Endothelial cell of umbilical vein (primary cell): ENCODE measurements around the gene RAMACL. TPM values are rescaled to one million over a fixed set of nuclear protein-coding genes. Genes with fewer than 3 reads are reported as not detected.

Source experiments
- BruUV-seq: library from RNA; stranded (reverse); fragments of 400-500 nt; replicated peaks from 2 replicates; lab custom pipeline; 2021; lab: Mats Ljungman, UMichigan
- CTCF ChIA-PET: fragments of 300-600, 350-600 bp; sonication (Branson Sonifier 250); formaldehyde crosslinking; loops from one replicate; lab custom pipeline; 2021; ENCODE audit warnings: antibody characterized with exemption, inconsistent platforms; lab: Charles Lee
- POLR2A ChIA-PET: fragments of 300-600, 350-600 bp; sonication (Branson Sonifier 250); formaldehyde crosslinking; loops from one replicate; lab custom pipeline; 2021; ENCODE audit warnings: antibody characterized with exemption, inconsistent platforms; lab: Charles Lee
- DNase-seq: peaks from one replicate; pipeline ENCODE4 v3.0.0-alpha.2; 2011; ENCODE audit warnings: low read depth, low spot score
- FAIRE-seq: peaks from 2 replicates; lab custom pipeline; 2011; peaks lifted over from hg19 to GRCh38; lab: Jason Lieb, UNC
- H2AFZ ChIP-seq: 2 replicates; pipeline ENCODE4 v1.6.0; 2012; ENCODE audit warnings: low read depth, low read length, control low read depth, inconsistent platforms
- H3K27ac ChIP-seq: 2 replicates; pipeline ENCODE4 v1.5.1; 2011; ENCODE audit warnings: low read depth, mild to moderate bottlenecking, control low read depth, low read length, moderate library complexity; ENCODE audit not compliant: insufficient read depth
- H3K27me3 ChIP-seq, 2 experiments: 2 replicates each; pipeline versions ENCODE4 v1.6.0 to v1.6.1; 2011; ENCODE audit warnings: low read length in 2 of 2, mixed read lengths in 1 of 2; ENCODE audit not compliant: control insufficient read depth in 2 of 2, insufficient read depth in 2 of 2
- H3K36me3 ChIP-seq, 2 experiments: 2 replicates in 1 of 2; 3 replicates in 1 of 2; pipeline ENCODE4 v1.5.1; 2011; ENCODE audit warnings: low read length in 2 of 2, mild to moderate bottlenecking in 1 of 2, moderate library complexity in 1 of 2; ENCODE audit not compliant: control insufficient read depth in 2 of 2, insufficient read depth in 2 of 2; ENCODE audit errors: extremely low read depth in 1 of 2
- H3K4me1 ChIP-seq: 3 replicates; pipeline ENCODE4 v1.5.1; 2011; ENCODE audit warnings: mild to moderate bottlenecking, low read length; ENCODE audit not compliant: control insufficient read depth, insufficient read depth; ENCODE audit errors: extremely low read depth
- H3K4me2 ChIP-seq: 2 replicates; pipeline ENCODE4 v1.6.1; 2011; ENCODE audit warnings: low read length, control low read depth, mixed read lengths; ENCODE audit not compliant: insufficient read depth
- H3K4me3 ChIP-seq, 3 experiments: fragments of 200-600 bp in 1 of 3; sonication (generic), shearing (Covaris generic) in 1 of 3; replicated peaks in 1 of 3; 2 replicates each; pipeline ENCODE4 v1.5.1; 2011 to 2016; ENCODE audit warnings: control low read depth in 3 of 3, low read length in 3 of 3, mild to moderate bottlenecking in 2 of 3, inconsistent platforms in 1 of 3, low read depth in 1 of 3, moderate library complexity in 1 of 3; ENCODE audit not compliant: insufficient read depth in 1 of 3
- H3K79me2 ChIP-seq: 2 replicates; pipeline ENCODE4 v1.6.0; 2012; ENCODE audit warnings: low read length, inconsistent platforms; ENCODE audit not compliant: control insufficient read depth, insufficient read depth
- H3K9ac ChIP-seq: replicated peaks from 2 replicates; pipeline ENCODE3; 2011; ENCODE audit warnings: low read length, control low read depth; ENCODE audit not compliant: insufficient read depth; ENCODE audit errors: extremely low read depth
- H3K9me1 ChIP-seq: replicated peaks from 3 replicates; pipeline ENCODE4 v1.6.0; 2011; ENCODE audit warnings: mild to moderate bottlenecking, low read length; ENCODE audit not compliant: control insufficient read depth, insufficient read depth; ENCODE audit errors: extremely low read depth
- H3K9me3 ChIP-seq: replicated peaks from 2 replicates; pipeline ENCODE4 v1.5.1; 2012; ENCODE audit warnings: low read length, inconsistent platforms; ENCODE audit not compliant: control insufficient read depth, insufficient read depth
- H4K20me1 ChIP-seq: replicated peaks from 2 replicates; pipeline ENCODE3; 2011; ENCODE audit warnings: mild to moderate bottlenecking, low read length; ENCODE audit not compliant: control insufficient read depth, insufficient read depth; ENCODE audit errors: extremely low read depth
- CTCF ChIP-seq, 2 donors: IDR thresholded peaks; 1 replicate in 1 of 2; 2 replicates in 1 of 2; pipeline ENCODE4 v1.5.1; 2011; ENCODE audit warnings: low read length in 2 of 2, mild to moderate bottlenecking in 2 of 2, moderate library complexity in 2 of 2, control low read depth in 1 of 2, inconsistent platforms in 1 of 2, low read depth in 1 of 2; ENCODE audit not compliant: insufficient read depth in 1 of 2; ENCODE audit errors: extremely low read depth in 1 of 2
- EZH2 ChIP-seq: IDR thresholded peaks from 2 replicates; pipeline ENCODE4 v1.6.1; 2012; ENCODE audit warnings: borderline replicate concordance, low read depth, mild to moderate bottlenecking, moderate library complexity, low read length, inconsistent platforms; ENCODE audit not compliant: severe bottlenecking
- FOS ChIP-seq: IDR thresholded peaks from 2 replicates; pipeline ENCODE4 v1.6.1; 2011; ENCODE audit warnings: mild to moderate bottlenecking, low read length, moderate library complexity, borderline replicate concordance; ENCODE audit not compliant: insufficient read depth
- GATA2 ChIP-seq: IDR thresholded peaks from 2 replicates; pipeline ENCODE4 v1.7.0; 2011; ENCODE audit warnings: low read depth, mild to moderate bottlenecking, moderate library complexity, mixed read lengths, low read length; ENCODE audit not compliant: insufficient read length, insufficient read depth
- JUN ChIP-seq: IDR thresholded peaks from 2 replicates; pipeline ENCODE4 v1.6.1; 2011; ENCODE audit warnings: borderline replicate concordance, low read depth; ENCODE audit not compliant: insufficient read length, insufficient read depth
- MAX ChIP-seq: IDR thresholded peaks from 2 replicates; pipeline ENCODE4 v1.6.1; 2011; ENCODE audit not compliant: insufficient read depth, insufficient read length
- MYC ChIP-seq: IDR thresholded peaks from one replicate; pipeline ENCODE4 v1.6.1; 2011; ENCODE audit warnings: mild to moderate bottlenecking, low read depth, low read length
- POLR2A ChIP-seq: IDR thresholded peaks from 2 replicates; pipeline ENCODE4 v1.6.1; 2012; ENCODE audit warnings: low read depth, mild to moderate bottlenecking, control low read depth, low read length
- POLR2AphosphoS5 ChIP-seq: IDR thresholded peaks from 2 replicates; pipeline ENCODE4 v1.6.1; 2012; ENCODE audit warnings: low read depth, mild to moderate bottlenecking, control low read depth, low read length, moderate library complexity; ENCODE audit not compliant: insufficient read depth
- dilution Hi-C: fragments of 300-500 bp; cut with MboI; formaldehyde crosslinking; loops from one replicate; pipeline ENCODE4 v1.15.0; 2019; ENCODE audit warnings: low sequenced_read_pairs; ENCODE audit not compliant: extremely low pct_ligation_motif_present
- intact Hi-C: fragments of 100-400 bp; cut with micrococcal nuclease; formaldehyde crosslinking; loops from one replicate; pipeline ENCODE4 v1.10.0; 2022
- polyA plus RNA-seq, 4 experiments: library from polyadenylated mRNA; depleted of rRNA in 3 of 4; stranded (reverse) in 3 of 4; unstranded in 1 of 4; fragments of >200 nt; gene quantifications; 2 replicates each; pipeline versions ENCODE4 v1.2.1 to v1.2.3, GENCODE V29; 2011 to 2012; ENCODE audit warnings: missing spikeins in 1 of 4
- total RNA-seq: library from RNA; stranded (reverse); gene quantifications from 2 replicates; pipeline ENCODE4 v1.2.3, GENCODE V29; 2021

Gene RAMACL
- total and polyA plus RNA-seq, 2 donors (not counting 3 experiments of a cell fraction or from before 2014, with no cell fraction given): 0.17 to 5.3 TPM

GRCh38 chr6:166603043-166603690, 16.7 kb upstream of the RAMACL start:
- CTCF ChIA-PET: no interaction called here
- intact Hi-C loops: no loop called here

GRCh38 chr6:166601956-166602355, 15.5 kb upstream of the RAMACL start:
- H3K9me1 ChIP-seq: no peaks in the 10 kb centered on the region
- no TSS peak for BruUV-seq
- no peak overlapping the region for H3K27ac ChIP-seq
- H3K4me3 ChIP-seq: no peak overlapping the region
- H2AFZ ChIP-seq: no peak overlapping the region
- no peaks in the 10 kb centered on the region for H3K27me3 ChIP-seq
- H3K4me1 ChIP-seq: peaks cover 39% of the 10 kb centered on the region
- no peak overlapping the region for H3K4me2 ChIP-seq
- DNase-seq: no peak
- dilution Hi-C loops (no loop called here), intact Hi-C loops (no loop called here)
- no peaks in the 10 kb centered on the region for H3K9me3 ChIP-seq
- peaks cover 0 to 2% of the 10 kb centered on the region in 2 experiments for H3K36me3 ChIP-seq
- H3K79me2 ChIP-seq: peaks cover 22% of the 10 kb centered on the region
- no peak for TF ChIP-seq EZH2
- no peak for TF ChIP-seq CTCF (IDR thresholded peaks at IDR 0.05; ENCODE audit: extremely low read depth in 1 of 2, insufficient read depth in 1 of 2, low read depth in 1 of 2, low read length in 2 of 2)
- no peak for TF ChIP-seq POLR2AphosphoS5
- TF ChIP-seq MAX: no peak
- TF ChIP-seq MYC: no peak
- TF ChIP-seq FOS: no peak
- no peak for TF ChIP-seq JUN
- no peak for TF ChIP-seq GATA2
- TF ChIP-seq POLR2A: no peak
- POLR2A ChIA-PET: no interaction called here
- H3K9ac ChIP-seq: no peak overlapping the region
- no peak for FAIRE-seq
- no peaks in the 10 kb centered on the region for H4K20me1 ChIP-seq
- CTCF ChIA-PET: no interaction called here

More at GRCh38 chr6:166603043-166603690, 16.7 kb upstream of the RAMACL start:
- POLR2A ChIA-PET: no interaction called here
- H3K9ac ChIP-seq: no peak overlapping the region
- DNase-seq (no peak), FAIRE-seq (no peak)
- H3K79me2 ChIP-seq: peaks cover 21% of the 10 kb centered on the region
- dilution Hi-C loops: no loop called here
- H2AFZ ChIP-seq: no peak overlapping the region
- H3K9me3 ChIP-seq: no peaks in the 10 kb centered on the region
- H4K20me1 ChIP-seq: no peaks in the 10 kb centered on the region
- no peak overlapping the region for H3K4me3 ChIP-seq
- peaks cover 0 to 2% of the 10 kb centered on the region in 2 experiments for H3K36me3 ChIP-seq
- TF ChIP-seq GATA2 (no peak), JUN (no peak), POLR2AphosphoS5 (no peak)
- no peaks in the 10 kb centered on the region for H3K27me3 ChIP-seq
- no peak overlapping the region for H3K4me2 ChIP-seq
- H3K4me1 ChIP-seq: peaks cover 31% of the 10 kb centered on the region
- no peaks in the 10 kb centered on the region for H3K9me1 ChIP-seq
- BruUV-seq: no TSS peak
- H3K27ac ChIP-seq: no peak overlapping the region
